ENCODE measurements around the gene SHB. TPM values are rescaled to one million over a fixed set of nuclear protein-coding genes. Genes with fewer than 3 reads are reported as not detected.

The SHB gene
- total RNA-seq, 1 experiment from 2014 or later, result 12.2 TPM

GRCh38 chr9:37996819-37997217, 72.2 kb downstream of the SHB start:
- ATAC-seq (no peak), DNase-seq (ENCODE audit: low spot score) (no peak)
- H3K27me3 Mint-ChIP-seq (ENCODE audit: low read depth), result no peaks in the 10 kb centered on the region
- no peak overlapping the region for H3K4me3 Mint-ChIP-seq
- no peaks in the 10 kb centered on the region for H3K36me3 Mint-ChIP-seq
- POLR2A ChIA-PET, result no interaction called here
- peaks cover 15% of the 10 kb centered on the region for H3K4me1 Mint-ChIP-seq
- CTCF ChIA-PET, result interaction anchor here (3.2 kb wide), 1 partner anchor 91 kb away, joined by 14 read pairs; no protein-coding TSS in a partner anchor
- H3K9me3 Mint-ChIP-seq, result no peaks in the 10 kb centered on the region
- no peak for TF ChIP-seq PREB (CRISPR knock-in tag; IDR thresholded peaks at IDR 0.05; ENCODE audit: borderline replicate concordance)
- TF ChIP-seq ZBTB21 (CRISPR knock-in tag; IDR thresholded peaks at IDR 0.05; ENCODE audit: borderline replicate concordance), result no peak
- TF ChIP-seq ZNF423 (CRISPR knock-in tag; IDR thresholded peaks at IDR 0.05), result no peak
- no peak for TF ChIP-seq IRF1 (CRISPR knock-in tag; IDR thresholded peaks at IDR 0.05)
- TF ChIP-seq AR (CRISPR knock-in tag; IDR thresholded peaks at IDR 0.05), result no peak
- no peak for TF ChIP-seq TEAD4 (CRISPR knock-in tag; IDR thresholded peaks at IDR 0.05)
- TF ChIP-seq MLX (CRISPR knock-in tag; IDR thresholded peaks at IDR 0.05), result no peak
- no peak for TF ChIP-seq NFE2L1 (CRISPR knock-in tag; IDR thresholded peaks at IDR 0.05)
- no peak for TF ChIP-seq PRRX2 (CRISPR knock-in tag; IDR thresholded peaks at IDR 0.05)
- no peak for TF ChIP-seq ATF3 (CRISPR knock-in tag; conservative IDR thresholded peaks at IDR 0.05)
- TF ChIP-seq E2F1 (CRISPR knock-in tag; IDR thresholded peaks at IDR 0.05), result no peak
- TF ChIP-seq ATF1 (CRISPR knock-in tag; IDR thresholded peaks at IDR 0.05), result no peak
- TF ChIP-seq CTCF (IDR thresholded peaks at IDR 0.05), result no peak
- no peak for TF ChIP-seq ZNF317 (CRISPR knock-in tag; IDR thresholded peaks at IDR 0.05; ENCODE audit: borderline replicate concordance, low read depth)
- no peak for TF ChIP-seq USF1 (CRISPR knock-in tag; IDR thresholded peaks at IDR 0.05)
- TF ChIP-seq ELF4 (CRISPR knock-in tag; IDR thresholded peaks at IDR 0.05; ENCODE audit: low read depth), result no peak
- TF ChIP-seq ZNF121 (CRISPR knock-in tag; IDR thresholded peaks at IDR 0.05), result no peak
- TF ChIP-seq HMGA2 (CRISPR knock-in tag; IDR thresholded peaks at IDR 0.05), result no peak
- H3K27ac Mint-ChIP-seq, result peak overlapping the region; percentile 13; the same call in 1 of the 2 replicates

Measured in WTC11 (cell line).